ENCODE measurements around the gene ELMOD3. TPM values are rescaled to one million over a fixed set of nuclear protein-coding genes. Genes with fewer than 3 reads are reported as not detected.
A peak's percentile ranks its signal among the peaks of the same experiment; 100 is the strongest.

Gene ELMOD3
- total RNA-seq, 1 donor from 2014 or later: 7.1 TPM

GRCh38 chr2:85429213-85429923 is 74.8 kb downstream of the ELMOD3 start:
- Histone ChIP-seq H3K4me1 (peaks cover 0 to 9% of the 10 kb centered on the region in 2 donors), H3K27me3 (no peaks in the 10 kb centered on the region), H3K4me3 (no peak overlapping the region), H3K9me3 (no peaks in the 10 kb centered on the region), H3K36me3 (no peaks in the 10 kb centered on the region), H3K27ac (no peak overlapping the region)
- TF ChIP-seq CTCF (IDR thresholded peaks at IDR 0.05): no peak
- intact Hi-C loops (cut with DNase I): no loop called here
- DNase-seq (ENCODE audit: low spot score in 2 of 2): no peak

GRCh38 chr2:85429924-85430289 is 75.3 kb downstream of the ELMOD3 start:
- intact Hi-C loops (cut with DNase I): no loop called here
- Histone ChIP-seq H3K27ac (no peak overlapping the region), H3K9me3 (no peaks in the 10 kb centered on the region), H3K36me3 (no peaks in the 10 kb centered on the region), H3K4me3 (no peak overlapping the region), H3K4me1 (peaks cover 0 to 9% of the 10 kb centered on the region in 2 donors), H3K27me3 (no peaks in the 10 kb centered on the region)
- no peak for TF ChIP-seq CTCF (IDR thresholded peaks at IDR 0.05)
- DNase-seq (ENCODE audit: low spot score in 2 of 2): no peak

- intact Hi-C loops (cut with DNase I): no loop called here
- H3K27ac ChIP-seq: no peak overlapping the region
- no peaks in the 10 kb centered on the region for H3K36me3 ChIP-seq
- no peak overlapping the region for H3K4me3 ChIP-seq
- H3K27me3 ChIP-seq: no peaks in the 10 kb centered on the region
- peaks cover 0 to 9% of the 10 kb centered on the region in 2 donors for H3K4me1 ChIP-seq
- TF ChIP-seq CTCF (IDR thresholded peaks at IDR 0.05): no peak
- no peak for DNase-seq (ENCODE audit: low spot score in 2 of 2)
- H3K9me3 ChIP-seq: no peaks in the 10 kb centered on the region
Measured at GRCh38 chr2:85430752-85431569, 76.4 kb downstream of the ELMOD3 start.

- H3K27me3 ChIP-seq: no peaks in the 10 kb centered on the region
- DNase-seq (ENCODE audit: low spot score in 2 of 2): no peak
- H3K4me3 ChIP-seq: no peak overlapping the region
- H3K9me3 ChIP-seq: no peaks in the 10 kb centered on the region
- H3K4me1 ChIP-seq: peaks cover 0 to 9% of the 10 kb centered on the region in 2 donors
- no peak for TF ChIP-seq CTCF (IDR thresholded peaks at IDR 0.05)
- H3K36me3 ChIP-seq: no peaks in the 10 kb centered on the region
- intact Hi-C loops (cut with DNase I): no loop called here
- no peak overlapping the region for H3K27ac ChIP-seq
Measured at GRCh38 chr2:85431570-85432205, 77.1 kb downstream of the ELMOD3 start.

- intact Hi-C loops (cut with DNase I): no loop called here
- H3K27ac ChIP-seq: peak overlapping the region; percentile 56 to 90
- no peaks in the 10 kb centered on the region for H3K27me3 ChIP-seq
- no peak for TF ChIP-seq CTCF (IDR thresholded peaks at IDR 0.05)
- H3K9me3 ChIP-seq: no peaks in the 10 kb centered on the region
- no peaks in the 10 kb centered on the region for H3K36me3 ChIP-seq
- peak in 1 of 2 donors; percentile 82 for DNase-seq (ENCODE audit: low spot score in 2 of 2)
- peaks cover 0 to 23% of the 10 kb centered on the region in 2 donors for H3K4me1 ChIP-seq
- H3K4me3 ChIP-seq: no peak overlapping the region
Measured at GRCh38 chr2:85433511-85434089, 79.0 kb downstream of the ELMOD3 start.

Data from ascending aorta (tissue), 2 donors.